HG02943 (cell line): Measurements from ENCODE around the gene KLF17.

Experiments used
- ATAC-seq: cut with Tn5 transposase; IDR thresholded peaks from one replicate; pipeline ENCODE4 v1.9.1; 2021; ENCODE audit warnings: mild to moderate bottlenecking, low read depth, moderate library complexity; ENCODE audit not compliant: unreplicated experiment

KLF17 gene

DNA sequence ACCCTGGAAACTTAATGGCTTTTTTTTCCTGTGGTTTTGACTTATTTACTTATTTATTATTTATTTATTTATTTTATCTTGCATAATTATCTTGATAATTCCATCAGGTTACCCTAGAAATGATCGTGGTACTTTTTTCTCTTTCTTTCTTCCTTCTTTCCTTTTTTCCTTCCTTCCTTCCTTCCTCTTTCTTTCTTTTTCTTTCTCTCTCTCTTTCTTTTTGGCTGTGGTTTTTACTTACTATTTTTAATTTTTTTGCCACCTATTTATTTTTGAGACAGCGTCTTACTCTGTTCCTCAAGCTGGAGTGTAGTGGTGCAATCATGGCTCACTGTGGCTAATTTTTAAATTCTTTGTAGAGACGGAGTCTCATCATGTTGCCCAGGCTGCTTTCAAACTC is 29.0 kb downstream of the KLF17 start:
- ATAC-seq = no peak

DNA sequence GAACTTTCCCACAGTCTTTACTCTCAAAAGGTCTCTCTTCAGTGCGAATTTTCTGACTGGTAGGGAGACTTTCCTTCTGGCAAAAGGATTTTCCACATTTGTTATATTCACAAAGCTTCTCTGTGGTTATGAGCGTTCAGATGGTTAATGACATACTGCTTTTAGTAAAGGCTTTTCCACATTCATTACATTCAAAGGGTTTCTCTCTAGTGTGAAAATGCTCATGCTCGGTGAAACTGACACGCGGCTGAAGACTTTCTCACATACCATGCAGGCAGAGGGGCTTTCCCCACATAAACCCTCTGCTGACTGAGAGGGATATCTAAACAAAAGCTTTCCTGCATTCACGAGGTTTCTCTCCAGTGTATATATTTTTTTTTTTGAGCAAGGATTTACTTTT is 32.7 kb downstream of the KLF17 start:
- ATAC-seq = no peak

DNA sequence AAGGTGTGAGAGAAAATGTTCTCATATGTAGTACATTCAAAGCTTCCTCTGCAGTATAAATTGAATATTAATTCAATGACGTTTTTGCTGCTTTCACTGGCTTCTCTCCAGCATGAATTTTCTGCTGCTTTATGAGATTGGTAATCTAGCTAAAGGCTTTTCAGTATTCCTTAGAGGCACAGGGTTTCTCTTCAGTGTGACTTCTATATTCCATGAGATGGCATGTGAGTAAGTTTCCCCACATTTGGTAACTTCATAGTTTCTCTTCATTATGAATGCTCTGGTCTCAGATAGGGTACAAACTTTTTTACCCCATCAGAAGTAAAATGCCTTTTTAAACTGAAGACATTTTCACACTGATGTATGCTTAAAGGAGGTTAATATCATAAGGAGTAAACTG is 33.2 kb downstream of the KLF17 start:
- no peak for ATAC-seq

DNA sequence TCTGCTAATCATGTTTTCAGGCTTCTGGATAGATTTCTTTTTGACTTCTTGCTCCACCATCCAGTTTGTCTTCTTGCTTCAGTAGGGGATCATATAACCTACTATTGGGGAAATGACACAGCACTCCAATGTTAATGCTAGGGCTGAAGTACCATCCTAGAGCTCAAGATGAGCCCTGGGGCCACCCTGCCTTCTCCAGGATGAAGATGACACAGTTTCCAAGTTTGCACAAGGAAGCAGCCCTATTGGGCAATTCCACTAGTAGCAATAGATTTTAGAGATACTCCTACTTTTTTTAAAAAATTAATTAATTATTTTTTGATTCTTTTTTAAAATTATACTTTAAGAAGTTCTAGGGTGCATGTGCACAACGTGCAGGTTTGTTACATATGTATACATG is 34.1 kb downstream of the KLF17 start:
- ATAC-seq = no peak

DNA sequence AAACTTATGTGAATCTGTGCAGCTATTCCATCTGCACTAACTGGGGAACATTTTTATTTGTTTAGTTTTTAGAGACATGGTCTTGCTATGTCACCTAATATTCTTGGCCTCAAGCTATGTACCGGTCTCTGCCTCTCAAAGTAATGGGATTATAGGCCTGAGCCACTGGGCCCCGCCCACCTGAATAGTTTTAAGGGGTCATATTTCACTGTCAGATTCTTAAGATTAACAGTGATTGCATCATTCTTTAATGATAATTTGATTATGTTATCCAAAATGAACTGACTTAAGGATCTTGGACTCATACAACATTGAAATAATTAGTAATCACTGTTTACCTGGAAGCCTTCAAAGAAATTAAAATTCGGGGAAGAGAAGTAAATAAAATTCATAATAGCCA is 35.4 kb downstream of the KLF17 start:
- no peak for ATAC-seq

DNA sequence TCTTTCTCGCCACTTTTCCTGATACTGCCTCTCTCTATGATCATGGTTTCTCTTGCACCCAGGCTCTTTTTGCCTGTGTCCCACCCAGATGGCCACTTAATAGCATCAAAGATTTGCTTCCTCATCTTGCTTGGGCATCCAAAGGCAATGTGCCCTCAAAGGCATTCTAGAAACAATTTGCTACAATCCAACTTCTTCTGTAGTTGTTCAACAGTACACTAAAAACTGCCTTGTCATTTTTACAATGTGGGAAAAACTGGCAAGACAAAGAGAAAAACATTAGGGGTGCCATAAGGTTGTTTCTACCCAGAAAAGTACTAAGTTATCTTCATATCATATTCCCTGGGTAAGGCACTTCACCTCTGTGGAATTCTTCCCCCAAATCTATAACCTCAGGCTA is 39.3 kb downstream of the KLF17 start:
- ATAC-seq = no peak

DNA sequence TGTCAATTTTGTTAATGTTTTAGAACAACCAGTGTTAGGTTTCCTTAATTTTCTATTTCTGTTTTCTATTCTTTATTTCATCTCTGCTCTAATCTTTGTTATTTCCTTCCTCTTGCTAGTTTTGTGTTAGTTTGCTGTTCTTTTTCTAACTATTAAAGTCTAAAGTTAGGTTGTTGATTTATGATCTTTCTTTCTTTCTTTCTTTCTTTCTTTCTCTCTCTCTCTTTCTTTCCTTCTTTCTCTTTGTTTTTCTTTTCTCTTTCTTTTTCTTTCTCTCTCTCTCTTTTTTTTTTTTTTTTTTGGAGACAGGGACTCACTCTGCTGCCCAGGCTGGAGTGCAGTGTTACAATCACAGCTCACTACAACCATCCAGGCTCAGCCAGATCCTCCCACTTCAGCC is 40.2 kb downstream of the KLF17 start:
- no peak for ATAC-seq

DNA sequence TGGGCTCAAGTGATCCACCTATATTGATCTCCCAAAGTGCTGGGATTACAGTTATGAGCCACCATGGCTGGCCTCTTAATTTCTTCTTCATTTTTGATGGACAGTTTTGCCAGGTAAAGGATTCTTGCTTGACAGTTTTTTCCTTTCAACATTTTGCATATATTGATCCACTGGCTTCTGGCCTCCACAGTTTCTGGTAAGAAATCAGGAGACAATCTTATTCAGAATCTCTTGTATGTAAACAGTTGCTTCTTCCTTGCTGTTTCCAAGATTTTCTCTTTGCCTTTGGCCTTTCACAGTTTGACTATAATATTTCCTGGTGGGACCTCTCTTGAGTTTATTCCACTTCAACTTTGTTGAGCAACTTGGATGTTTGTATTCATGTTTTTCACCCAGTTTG is 42.9 kb downstream of the KLF17 start:
- no peak for ATAC-seq

DNA sequence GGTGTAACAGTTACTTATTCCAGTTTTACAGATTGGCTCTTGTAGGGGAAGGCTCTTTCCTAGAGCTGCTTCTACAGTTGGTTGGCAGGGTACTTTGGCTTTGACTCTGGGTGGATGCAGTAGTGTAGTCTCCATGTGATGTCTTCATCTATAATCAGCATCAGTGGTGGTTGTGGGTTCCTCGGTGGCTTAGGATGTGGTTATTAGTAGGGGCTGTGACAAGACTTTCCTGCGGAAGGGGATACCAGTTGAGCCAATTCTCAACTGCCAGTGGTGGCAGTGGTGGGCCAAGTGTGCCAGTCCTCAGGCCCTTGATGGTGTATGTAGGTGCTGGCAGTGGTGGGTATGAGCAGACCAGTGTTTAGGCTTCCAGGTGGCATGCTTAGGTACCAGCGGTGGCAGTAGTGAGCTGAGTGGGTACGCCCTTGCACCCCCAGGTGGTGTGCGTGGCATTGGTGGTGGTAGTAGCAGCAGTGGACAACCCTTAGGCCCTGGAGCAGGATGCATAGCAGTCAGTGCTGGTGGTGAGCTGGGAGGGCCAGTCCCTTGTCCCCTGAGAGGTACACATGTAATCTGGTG is 50.0 kb downstream of the KLF17 start:
- ATAC-seq = no peak

DNA sequence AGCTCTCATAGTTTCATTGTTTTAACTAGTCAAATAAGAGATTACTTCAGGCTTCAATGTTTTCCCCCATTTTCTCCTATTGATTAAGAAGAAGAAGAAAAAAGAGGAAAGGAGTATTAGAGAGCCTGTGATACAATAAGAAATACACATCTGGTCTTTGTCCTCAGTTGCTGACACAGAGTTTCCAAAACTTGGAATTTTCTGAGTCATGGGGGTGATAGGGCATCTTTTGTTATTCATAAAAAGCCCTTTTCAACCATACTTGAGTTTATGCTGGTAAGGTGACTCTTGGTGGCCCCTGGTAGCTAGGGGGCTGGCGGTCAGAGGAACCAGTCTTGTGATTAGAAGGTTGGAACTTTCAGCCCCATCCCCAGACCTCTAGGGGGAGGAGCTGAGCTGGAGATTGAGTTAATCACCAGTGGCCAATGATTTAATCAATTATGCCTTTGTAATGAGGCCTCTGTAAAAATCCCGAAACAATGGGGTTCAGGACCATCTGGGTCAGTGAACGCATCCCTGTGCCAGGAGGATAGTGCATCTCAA is 51.7 kb downstream of the KLF17 start:
- no peak for ATAC-seq

DNA sequence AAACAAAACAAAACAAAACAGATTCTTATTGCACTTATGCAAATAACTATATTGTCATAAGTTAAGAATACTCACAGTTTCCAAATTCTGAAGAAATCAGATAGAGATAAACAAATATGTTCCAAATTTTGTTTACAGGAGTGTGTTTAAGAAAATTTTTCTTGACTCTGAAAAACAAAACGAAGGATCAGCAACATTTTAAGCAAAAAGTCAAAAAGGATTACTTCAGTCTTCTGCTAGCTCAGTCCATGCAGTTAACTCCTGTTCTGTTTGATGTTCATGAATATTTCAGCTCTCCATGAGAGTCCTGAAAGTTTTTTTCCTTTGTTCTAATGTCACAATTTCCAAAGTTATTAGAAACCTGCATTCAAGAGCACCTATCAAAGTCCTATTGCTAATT is 56.0 kb downstream of the KLF17 start:
- no peak for ATAC-seq
